ENCODE results near the gene PGC. TPM values are rescaled to one million over a fixed set of nuclear protein-coding genes. Genes with fewer than 3 reads are reported as not detected.

Gene PGC
- not detected in 2 replicates for total RNA-seq

DNA sequence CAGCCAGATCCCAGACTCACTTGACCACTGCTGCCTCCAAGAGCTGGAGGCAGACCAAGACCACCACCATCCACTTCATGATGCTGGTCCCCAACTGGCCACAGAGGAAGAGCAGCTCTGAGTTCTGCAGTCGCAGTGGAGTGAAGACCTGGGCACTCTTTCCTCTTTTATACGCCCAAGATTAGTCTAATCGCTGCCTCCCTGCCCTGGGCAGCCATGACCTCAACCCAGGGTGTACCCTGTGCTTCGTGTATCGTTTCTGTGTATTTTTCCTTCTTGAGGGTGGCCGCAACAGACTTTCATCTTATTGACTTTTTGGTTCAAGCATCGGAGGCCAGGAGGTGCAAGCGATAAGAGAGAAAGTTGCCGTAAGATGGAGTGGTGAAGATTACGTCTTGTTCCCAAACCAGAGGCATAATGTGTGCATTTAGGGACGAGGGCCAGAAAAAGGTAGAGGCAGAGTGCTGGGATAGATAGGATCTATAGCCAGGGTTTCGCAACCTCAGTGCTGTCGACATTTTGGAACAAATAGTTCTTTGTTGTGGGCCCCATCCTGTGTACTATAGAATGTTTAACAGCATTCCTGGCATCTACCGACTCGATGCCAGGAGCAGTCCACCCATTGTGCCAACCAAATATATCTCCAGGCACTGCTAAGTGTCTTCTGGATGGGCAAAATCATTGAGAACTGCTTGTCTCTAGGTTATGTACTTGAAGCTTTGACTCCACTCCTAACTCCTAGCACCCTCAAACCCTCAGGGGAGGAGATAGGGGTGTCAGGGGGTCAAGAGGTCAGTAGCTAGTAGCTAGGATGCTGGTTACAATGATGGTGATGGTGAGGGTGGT, at the start of gene PGC:
TSS of gene PGC (minus strand) at position 142 of the 846 bp plus-strand sequence. CDS start at position 79, 63 bp downstream.

GRCh38 chr6:41787219-41787917, 40.2 kb upstream of the PGC start, which contains the start of gene TOMM6:
TOMM6 (plus strand) TSS chr6:41787694; CDS start chr6:41787698, 4 bp downstream.

GRCh38 chr6:41780551-41781365, 33.6 kb upstream of the PGC start, which contains the start of gene PRICKLE4:
PRICKLE4 (plus strand) TSS chr6:41780782; CDS start chr6:41783474, 2,692 bp downstream.

DNA sequence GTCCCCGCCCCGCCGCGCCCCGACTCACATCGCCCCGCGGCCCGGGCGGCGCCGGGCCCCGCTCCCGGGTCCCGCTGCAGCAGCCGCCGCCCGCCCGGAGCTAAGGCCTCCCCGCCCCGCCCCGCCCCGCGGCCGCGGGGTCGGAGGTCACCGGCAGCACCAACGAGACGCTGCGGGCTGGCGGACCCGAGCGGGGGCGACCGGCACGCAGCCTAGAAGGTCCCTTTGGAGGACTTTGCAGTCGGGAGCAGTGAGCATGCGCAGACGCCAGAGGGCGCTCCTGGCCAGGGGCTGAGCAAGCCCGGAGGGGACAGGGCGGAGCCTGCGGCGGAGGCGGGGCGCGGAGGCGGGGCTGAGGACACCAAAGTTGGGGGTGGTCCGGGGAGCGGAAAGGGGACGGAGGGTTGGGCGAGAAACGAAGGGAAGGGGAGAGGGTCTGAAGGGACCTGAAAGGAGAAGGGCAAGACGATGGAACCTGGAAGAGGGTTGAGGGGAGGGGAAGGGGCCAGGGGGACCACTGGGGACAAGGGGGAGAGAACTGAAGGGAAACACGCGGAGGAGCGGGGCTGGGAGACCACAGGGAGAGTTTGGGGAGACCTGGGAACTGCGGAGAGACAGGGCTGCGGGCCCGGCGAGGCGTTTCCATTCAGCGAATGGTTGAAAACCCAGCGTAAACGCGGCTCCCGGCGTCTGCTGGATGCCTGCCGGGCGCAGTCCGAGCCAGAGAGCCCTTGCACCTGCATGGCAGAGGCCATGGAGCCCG, 32.8 kb upstream of the PGC start, which contains the start of gene FRS3:
TSS of gene FRS3 (minus strand) at position 113 of the 763 bp plus-strand sequence. CDS start 2,913 bp downstream, outside the sequence.

DNA sequence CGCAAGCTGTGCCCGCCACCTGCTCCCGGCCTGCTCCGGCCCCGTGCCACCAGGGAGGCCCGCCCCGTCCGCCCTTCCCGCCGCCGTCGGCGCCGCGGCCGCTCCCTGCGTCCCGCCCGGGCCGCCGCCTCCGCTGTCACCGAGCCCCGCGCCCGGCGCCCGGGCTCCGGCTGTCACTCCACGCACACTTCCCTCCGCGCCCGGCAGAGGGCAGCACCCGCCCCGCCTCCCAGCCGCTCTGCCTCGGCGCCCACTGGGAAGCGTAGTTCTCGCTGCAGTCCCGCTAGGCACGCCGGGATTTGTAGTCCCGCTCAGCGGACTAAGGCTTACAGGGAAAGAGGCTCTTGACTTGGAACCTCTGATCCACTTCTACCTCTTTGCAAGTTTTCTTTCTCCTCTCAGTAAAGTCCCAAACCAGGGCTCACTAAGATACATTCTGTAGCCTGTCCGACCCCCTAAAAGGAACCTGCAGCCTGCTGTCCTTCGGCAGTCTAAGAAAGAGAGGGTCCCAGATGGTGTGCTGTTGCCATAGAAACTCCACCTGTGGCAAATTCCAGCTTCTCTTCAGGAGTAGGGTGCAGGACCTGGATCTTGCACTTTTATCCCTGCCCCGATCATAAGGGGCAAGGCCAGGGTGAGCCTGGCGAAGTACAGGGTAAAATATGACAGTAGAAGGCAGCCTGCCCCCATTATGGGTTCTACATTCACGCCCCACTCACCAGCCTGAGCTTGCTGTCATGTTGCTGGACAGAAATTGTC, 11.6 kb downstream of the PGC start, which contains the start of gene TFEB:
TSS of gene TFEB (minus strand) at position 182 of the 759 bp plus-strand sequence. CDS start 44,395 bp downstream, outside the sequence.

Small RNAs within 50 kb of the gene (small RNA-seq; reads per million reads assigned to genes)
- gene AL365205.2: not detected
- gene AL365205.3: not detected

Other genes starting within 250 kb of the PGC start
- gene FOXP4, start 201.0 kb downstream of the PGC start, total RNA-seq: 2.5 and 3.8 TPM in 2 replicates
- gene MDFI, start 108.9 kb downstream of the PGC start, total RNA-seq: 4.0 and 7.8 TPM in 2 replicates
- gene TFEB, start 11.8 kb downstream of the PGC start, total RNA-seq: 4.4 and 4.5 TPM in 2 replicates
- gene FRS3, start 32.5 kb upstream of the PGC start, total RNA-seq: 1.6 TPM in 2 replicates
- gene PRICKLE4, start 33.4 kb upstream of the PGC start, total RNA-seq: 0.65 TPM in 1 of 2 replicates, not detected in the other
- gene TOMM6, start 40.3 kb upstream of the PGC start, total RNA-seq: 77.0 and 93.5 TPM in 2 replicates
- gene USP49, start 148.0 kb upstream of the PGC start, total RNA-seq: 3.5 and 5.1 TPM in 2 replicates
- 28.6 and 34.6 TPM in 2 replicates for gene MED20, start 173.7 kb upstream of the PGC start, total RNA-seq
- gene BYSL, start 174.1 kb upstream of the PGC start, total RNA-seq: 9.0 and 12.3 TPM in 2 replicates
- 24.8 and 28.9 TPM in 2 replicates for gene CCND3, start 194.4 kb upstream of the PGC start, total RNA-seq